GM23338 (cell line): ENCODE measurements around the gene KIF6.

Experiments used
- CREB1 ChIP-seq: fragments of 250-450 bp; sonication (Bioruptor Pico); IDR thresholded peaks from 2 replicates; pipeline ENCODE4 v1.5.0; 2020; ENCODE audit warnings: low read depth, mild to moderate bottlenecking, moderate library complexity
- CTCF ChIP-seq, 2 experiments: fragments of 200-600 bp in 1 of 2; sonication (generic) in 1 of 2; conservative IDR thresholded peaks; 2 replicates each; pipeline versions ENCODE4 v1.5.1 to v1.6.1; 2016 to 2017; ENCODE audit warnings: antibody characterized with exemption in 2 of 2, low read depth in 2 of 2, mild to moderate bottlenecking in 2 of 2, moderate library complexity in 1 of 2
- ETS1 ChIP-seq: IDR thresholded peaks from 2 replicates; pipeline ENCODE4 v1.6.1; 2016; ENCODE audit warnings: antibody characterized with exemption
- EZH2 ChIP-seq: fragments of 200-600 bp; sonication (generic); IDR thresholded peaks from one replicate; pipeline ENCODE4 v1.8.0; 2017; ENCODE audit warnings: antibody characterized with exemption, mild to moderate bottlenecking, low read depth; ENCODE audit not compliant: unreplicated experiment
- EZH2phosphoT487 ChIP-seq: fragments of 200-600 bp; sonication (generic); IDR thresholded peaks from one replicate; pipeline ENCODE4 v1.8.1; 2018; ENCODE audit warnings: antibody characterized with exemption; ENCODE audit not compliant: unreplicated experiment
- JUNB ChIP-seq: IDR thresholded peaks from one replicate; pipeline ENCODE4 v1.6.1; 2016; ENCODE audit warnings: antibody characterized with exemption; ENCODE audit not compliant: unreplicated experiment
- POLR2AphosphoS5 ChIP-seq: IDR thresholded peaks from 2 replicates; pipeline ENCODE4 v1.6.1; 2016; ENCODE audit warnings: antibody characterized with exemption, low read depth
- REST ChIP-seq: IDR thresholded peaks from one replicate; pipeline ENCODE4 v1.6.1; 2018; ENCODE audit warnings: antibody characterized with exemption; ENCODE audit not compliant: unreplicated experiment
- ZNF462 ChIP-seq: fragments of 250-450 bp; sonication (Bioruptor Pico); IDR thresholded peaks from 2 replicates; pipeline ENCODE4 v1.5.0; 2020; ENCODE audit warnings: mild to moderate bottlenecking, moderate library complexity

- TF ChIP-seq CTCF (conservative IDR thresholded peaks at IDR 0.05; ENCODE audit: low read depth in 2 of 2) (no peak), EZH2phosphoT487 (no peak), EZH2 (no peak), REST (no peak), POLR2AphosphoS5 (no peak), JUNB (no peak), CREB1 (CRISPR knock-in tag) (no peak), ZNF462 (CRISPR knock-in tag) (no peak), ETS1 (no peak)
These were observed 152.4 kb downstream of the KIF6 start for GRCh38 chr6:39572661-39573340.
